GM12892 (cell line): Measurements from ENCODE around the gene KDM7A.

Experiments used
- POLR2AphosphoS5 ChIP-seq: IDR thresholded peaks from 2 replicates; pipeline ENCODE4 v1.6.1; 2011; ENCODE audit warnings: low read depth, low read length, control low read depth
- TAF1 ChIP-seq: IDR thresholded peaks from 2 replicates; pipeline ENCODE4 v1.6.1; 2011; ENCODE audit warnings: low read depth, mild to moderate bottlenecking, control low read depth, low read length, borderline replicate concordance

- TF ChIP-seq POLR2AphosphoS5 (no peak), TAF1 (no peak)
These were observed 39.7 kb downstream of the KDM7A start for GRCh38 chr7:140137078-140137477.
